HG02885 (cell line): ENCODE data around the gene KLF3.

Experiments used
- ATAC-seq: cut with Tn5 transposase; IDR thresholded peaks from one replicate; pipeline ENCODE4 v1.9.1; 2021; ENCODE audit warnings: mild to moderate bottlenecking; ENCODE audit not compliant: unreplicated experiment, poor library complexity

KLF3 gene

GRCh38 chr4:38650133-38650532 lies 13.9 kb upstream of the KLF3 start:
- no peak for ATAC-seq

GRCh38 chr4:38654273-38654672 lies 9.7 kb upstream of the KLF3 start:
- no peak for ATAC-seq

- no peak for ATAC-seq
These were observed 7.9 kb upstream of the KLF3 start for GRCh38 chr4:38656111-38656510.

- ATAC-seq: no peak
These were observed 4.7 kb upstream of the KLF3 start for GRCh38 chr4:38659346-38659745.

GRCh38 chr4:38660838-38661237 lies 3.2 kb upstream of the KLF3 start:
- ATAC-seq: no peak

- ATAC-seq: no peak
These were observed 2.6 kb upstream of the KLF3 start for GRCh38 chr4:38661371-38661770.

- no peak for ATAC-seq
These were observed 1.4 kb upstream of the KLF3 start for GRCh38 chr4:38662522-38663089.

GRCh38 chr4:38663090-38663800 lies 754 bp upstream of the KLF3 start:
- peak; percentile 46 for ATAC-seq

- no peak for ATAC-seq
These were observed 855 bp downstream of the KLF3 start for GRCh38 chr4:38664706-38665401.

- ATAC-seq: no peak
These were observed 1.8 kb downstream of the KLF3 start for GRCh38 chr4:38665551-38666411.

- ATAC-seq: no peak
These were observed 2.7 kb downstream of the KLF3 start for GRCh38 chr4:38666766-38667084.

GRCh38 chr4:38667085-38667893 lies 3.3 kb downstream of the KLF3 start:
- ATAC-seq: peak; percentile 15

GRCh38 chr4:38668203-38668971 lies 4.4 kb downstream of the KLF3 start:
- no peak for ATAC-seq

GRCh38 chr4:38669208-38669607 lies 5.2 kb downstream of the KLF3 start:
- no peak for ATAC-seq

GRCh38 chr4:38670109-38670901 lies 6.3 kb downstream of the KLF3 start:
- no peak for ATAC-seq

GRCh38 chr4:38670939-38671591 lies 7.1 kb downstream of the KLF3 start:
- ATAC-seq: peak; percentile 61

- ATAC-seq: no peak
These were observed 7.6 kb downstream of the KLF3 start for GRCh38 chr4:38671592-38671940.

- no peak for ATAC-seq
These were observed 8.0 kb downstream of the KLF3 start for GRCh38 chr4:38672074-38672396.
